DOHH2 (cell line): ENCODE data around the gene CELA2A.

Source experiments
- H3F3A ChIP-seq: fragments of 200-600 bp; sonication (generic), shearing (Covaris generic); 2 replicates; pipeline ENCODE4 v1.6.0; 2016; ENCODE audit warnings: antibody characterized with exemption, mild to moderate bottlenecking; ENCODE audit not compliant: control insufficient read depth, insufficient read depth
- H3K27ac ChIP-seq: fragments of 200-600 bp; sonication (generic); 2 replicates; pipeline ENCODE4 v1.5.1; 2014; ENCODE audit warnings: low read depth, mild to moderate bottlenecking, low read length, moderate library complexity
- H3K27me3 ChIP-seq: fragments of 200-600 bp; sonication (generic); 2 replicates; pipeline ENCODE4 v1.6.1; 2014; ENCODE audit warnings: mild to moderate bottlenecking, low read length, mixed read lengths; ENCODE audit not compliant: control insufficient read depth
- H3K36me3 ChIP-seq: fragments of 200-600 bp; sonication (generic); 2 replicates; pipeline ENCODE4 v1.6.1; 2014; ENCODE audit warnings: mild to moderate bottlenecking, low read length, moderate library complexity, mixed read lengths; ENCODE audit not compliant: control insufficient read depth
- H3K4me1 ChIP-seq: fragments of 200-600 bp; sonication (generic); 2 replicates; pipeline ENCODE4 v1.6.1; 2014; ENCODE audit warnings: mild to moderate bottlenecking, low read length, mixed read lengths; ENCODE audit not compliant: control insufficient read depth
- H3K4me2 ChIP-seq: fragments of 200-600 bp; sonication (generic); 2 replicates; pipeline ENCODE4 v1.6.0; 2014; ENCODE audit warnings: mild to moderate bottlenecking, low read length, moderate library complexity
- H3K4me3 ChIP-seq: fragments of 200-600 bp; sonication (generic); 2 replicates; pipeline ENCODE4 v1.5.1; 2014; ENCODE audit warnings: mild to moderate bottlenecking, low read length, mixed read lengths
- H3K79me2 ChIP-seq: fragments of 200-600 bp; sonication (generic); 2 replicates; pipeline ENCODE4 v1.6.1; 2014; ENCODE audit warnings: mild to moderate bottlenecking, low read length, mixed read lengths; ENCODE audit not compliant: control insufficient read depth
- H3K9me2 ChIP-seq: fragments of 200-600 bp; sonication (generic); replicated peaks from 2 replicates; pipeline ENCODE4 v1.6.1; 2014; ENCODE audit warnings: mild to moderate bottlenecking, low read length, mixed read lengths; ENCODE audit not compliant: control insufficient read depth
- H3K9me3 ChIP-seq: fragments of 200-600 bp; sonication (generic); 2 replicates; pipeline ENCODE4 v1.6.1; 2014; ENCODE audit warnings: antibody characterized with exemption, low read length, mixed read lengths; ENCODE audit not compliant: control insufficient read depth, insufficient read depth
- H4K20me1 ChIP-seq: fragments of 200-600 bp; sonication (generic); 2 replicates; pipeline ENCODE4 v1.6.0; 2014; ENCODE audit warnings: low read depth, mild to moderate bottlenecking, antibody characterized with exemption, low read length, moderate library complexity; ENCODE audit not compliant: control insufficient read depth, insufficient read depth
- CTCF ChIP-seq: fragments of 200-600 bp; sonication (generic); IDR thresholded peaks from one replicate; pipeline ENCODE4 v1.5.1; 2014; ENCODE audit warnings: antibody characterized with exemption, mild to moderate bottlenecking, low read depth, low read length; ENCODE audit not compliant: poor library complexity, severe bottlenecking
- EZH2phosphoT487 ChIP-seq: fragments of 200-600 bp; sonication (generic); IDR thresholded peaks from 2 replicates; pipeline ENCODE4 v1.6.1; 2017; ENCODE audit warnings: borderline replicate concordance, mild to moderate bottlenecking, antibody characterized with exemption, low read length, moderate library complexity, mixed read lengths

CELA2A gene

GRCh38 chr1:15456313-15456954 lies at the start of gene CELA2A:
CELA2A (plus strand) TSS chr1:15456732; CDS start chr1:15456754, 22 bp downstream.
- H3K4me2 ChIP-seq: no peak within 1 kb of the TSS
- H3K79me2 ChIP-seq: no peaks in the 10 kb centered on the region
- no peaks in the 10 kb centered on the region for H3K9me2 ChIP-seq
- no peak for TF ChIP-seq CTCF
- no peaks in the 10 kb centered on the region for H3K36me3 ChIP-seq
- H4K20me1 ChIP-seq: no peaks in the 10 kb centered on the region
- no peaks in the 10 kb centered on the region for H3F3A ChIP-seq
- H3K4me1 ChIP-seq: no peaks in the 10 kb centered on the region
- peaks cover 3% of the 10 kb centered on the region; the same call in 1 of the 2 replicates for H3K27me3 ChIP-seq
- H3K27ac ChIP-seq: no peak within 1 kb of the TSS
- H3K4me3 ChIP-seq: no peak within 1 kb of the TSS
- H3K9me3 ChIP-seq: no peaks in the 10 kb centered on the region

GRCh38 chr1:15407580-15407979 lies 49.0 kb upstream of the CELA2A start:
- no peaks in the 10 kb centered on the region for H3K9me3 ChIP-seq
- peaks cover 29% of the 10 kb centered on the region for H3K27me3 ChIP-seq
- H3K27ac ChIP-seq: no peak overlapping the region
- H3K79me2 ChIP-seq: peaks cover 28% of the 10 kb centered on the region
- no peak overlapping the region for H3K4me3 ChIP-seq
- H3F3A ChIP-seq: peaks cover 8% of the 10 kb centered on the region
- H3K4me1 ChIP-seq: peaks cover 28% of the 10 kb centered on the region
- peaks cover 14% of the 10 kb centered on the region; the same call in 1 of the 2 replicates for H4K20me1 ChIP-seq
- peaks cover 8% of the 10 kb centered on the region for H3K36me3 ChIP-seq
- TF ChIP-seq CTCF (no peak), EZH2phosphoT487 (no peak)
- no peak overlapping the region for H3K4me2 ChIP-seq
- no peaks in the 10 kb centered on the region for H3K9me2 ChIP-seq

- peaks cover 16% of the 10 kb centered on the region for H3K36me3 ChIP-seq
- peak overlapping the region; percentile 80 for H3K4me2 ChIP-seq
- H3K9me2 ChIP-seq: no peaks in the 10 kb centered on the region
- H3K79me2 ChIP-seq: peaks cover 42% of the 10 kb centered on the region
- peak overlapping the region; percentile 94 for H3K4me3 ChIP-seq
- peaks cover 22% of the 10 kb centered on the region for H3K4me1 ChIP-seq
- H3F3A ChIP-seq: peaks cover 8% of the 10 kb centered on the region
- no peaks in the 10 kb centered on the region for H3K9me3 ChIP-seq
- TF ChIP-seq EZH2phosphoT487 (0 out of 2 replicates have a peak, but pooled peaks have one; percentile 36), CTCF (no peak)
- no peak overlapping the region for H3K27ac ChIP-seq
- peaks cover 15% of the 10 kb centered on the region; the same call in 1 of the 2 replicates for H4K20me1 ChIP-seq
- H3K27me3 ChIP-seq: peaks cover 29% of the 10 kb centered on the region
These were observed 47.6 kb upstream of the CELA2A start for GRCh38 chr1:15408890-15409387.
